CD4-positive, alpha-beta T cell treated with Interleukin-6 for 4 hours (primary cell): ENCODE measurements around the gene SLC25A19.

Source experiments
- DNase-seq: peaks from one replicate; pipeline ENCODE4 v3.0.0-alpha.2; 2020; ENCODE audit warnings: mixed read lengths

The SLC25A19 gene

DNA sequence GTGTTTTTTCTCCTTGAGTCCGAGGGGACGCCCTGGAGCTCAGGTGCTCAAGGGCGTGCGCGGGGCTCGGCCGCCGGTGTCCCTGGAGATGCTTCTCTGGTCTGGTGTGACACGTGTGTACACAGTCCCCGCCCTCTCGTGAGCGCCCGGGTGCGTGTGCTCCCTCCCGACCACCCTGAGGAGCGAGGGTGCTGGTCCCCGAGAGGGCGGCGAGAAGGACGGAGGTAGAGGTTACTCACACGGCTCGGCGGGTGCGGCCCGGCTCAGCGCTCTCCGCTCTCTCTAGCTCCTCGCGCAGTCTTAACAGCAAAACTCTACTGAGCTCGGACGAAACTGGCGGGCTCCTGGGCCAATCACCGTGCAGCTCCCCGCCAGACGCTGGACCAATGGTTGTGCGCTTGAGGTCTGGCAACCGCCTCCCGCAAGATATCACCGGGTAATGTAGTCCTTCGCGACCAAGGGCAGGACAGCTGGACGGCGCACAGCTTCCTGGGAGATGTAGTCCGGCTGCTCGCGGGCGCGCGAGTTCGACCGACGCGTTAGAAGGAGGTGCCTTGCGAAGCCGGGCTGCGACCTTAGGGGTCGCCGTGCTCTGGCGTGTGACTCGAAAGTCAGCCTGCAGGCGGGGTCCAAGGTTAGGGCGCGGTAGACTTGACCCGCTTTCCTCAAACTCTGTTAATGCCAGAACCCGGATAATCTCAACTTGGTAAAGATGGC, at the start of gene SLC25A19:
Gene SLC25A19, minus strand, starts transcription at position 319 of the 717 bp plus-strand sequence. CDS start 2,669 bp downstream, outside the sequence.
- peak; percentile 96 for DNase-seq

DNA sequence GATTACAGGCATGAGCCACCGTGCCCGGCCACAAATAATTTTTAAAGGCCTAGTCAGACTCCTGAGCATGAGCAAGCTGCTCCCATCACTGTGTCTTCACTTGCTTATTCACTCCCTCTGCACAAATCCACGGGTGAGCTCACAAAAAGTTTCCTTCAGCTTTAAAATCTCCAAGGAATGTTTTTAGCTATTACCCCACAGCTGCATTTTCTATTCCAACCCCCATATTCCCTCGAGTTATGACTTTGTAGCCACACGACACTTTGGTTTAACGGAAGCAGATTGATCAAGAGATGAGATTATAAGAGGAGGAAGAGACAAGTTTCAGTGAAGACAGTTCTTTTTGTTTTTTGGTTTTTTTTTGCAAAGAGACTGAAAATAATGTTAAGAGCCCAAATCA, 49.1 kb upstream of the SLC25A19 start:
- DNase-seq, result no peak

DNA sequence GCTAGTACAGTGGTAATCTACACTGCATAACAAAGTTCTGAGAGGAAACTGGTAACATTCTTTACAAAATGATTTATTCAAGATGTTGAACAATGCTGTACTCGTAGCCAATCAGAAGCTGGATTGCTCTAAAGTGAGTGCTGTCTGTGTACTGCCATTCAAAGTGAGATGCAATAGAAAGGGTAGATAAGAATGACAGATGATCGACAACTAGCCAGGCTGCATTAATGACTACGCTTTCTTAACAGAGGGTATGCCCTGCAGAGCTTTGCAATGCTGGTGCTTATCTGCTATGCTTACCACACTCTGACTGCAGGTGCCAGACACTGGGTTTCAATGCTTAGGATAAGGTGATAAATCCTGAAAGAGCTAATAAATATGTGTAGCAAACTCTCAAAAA, 46.1 kb upstream of the SLC25A19 start:
- no peak for DNase-seq

DNA sequence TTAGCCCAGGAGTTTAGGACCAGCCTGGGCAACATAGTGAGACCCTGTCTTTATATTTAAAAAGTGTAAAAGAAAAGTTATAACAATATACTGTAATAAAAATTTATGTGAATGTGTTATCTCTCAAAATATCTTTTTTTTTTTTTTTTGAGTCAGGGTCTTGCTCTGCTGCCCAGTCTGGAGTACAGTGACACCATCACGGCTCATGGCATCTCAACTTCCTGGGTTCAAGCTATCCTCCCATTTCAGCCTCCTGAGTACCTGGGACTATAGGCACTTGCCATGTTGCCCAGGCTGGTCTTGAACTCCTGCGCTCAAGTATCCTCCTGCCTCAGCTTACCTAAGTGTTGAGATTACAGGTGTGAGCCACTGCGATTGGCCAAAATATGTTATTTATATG, 45.5 kb upstream of the SLC25A19 start:
- no peak for DNase-seq

DNA sequence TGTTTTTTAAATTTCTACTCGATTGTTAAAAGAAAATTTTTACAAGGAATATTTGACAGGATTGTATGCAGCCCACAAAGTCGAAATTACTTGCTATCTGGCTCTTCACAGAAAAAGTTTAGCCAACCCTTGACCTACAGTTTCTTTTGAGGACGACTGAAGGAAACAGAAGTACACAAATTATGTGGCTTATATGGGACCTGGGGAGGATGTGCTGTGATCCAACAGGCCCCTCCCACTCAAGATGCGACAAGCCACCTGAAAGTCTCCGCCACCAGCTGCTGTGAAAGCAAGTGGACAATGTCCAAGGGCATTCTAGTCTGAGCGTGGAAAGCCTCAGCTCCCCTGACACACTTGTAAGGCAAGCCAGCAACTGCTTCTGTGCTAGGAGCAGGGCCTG, 42.4 kb upstream of the SLC25A19 start:
- no peak for DNase-seq

DNA sequence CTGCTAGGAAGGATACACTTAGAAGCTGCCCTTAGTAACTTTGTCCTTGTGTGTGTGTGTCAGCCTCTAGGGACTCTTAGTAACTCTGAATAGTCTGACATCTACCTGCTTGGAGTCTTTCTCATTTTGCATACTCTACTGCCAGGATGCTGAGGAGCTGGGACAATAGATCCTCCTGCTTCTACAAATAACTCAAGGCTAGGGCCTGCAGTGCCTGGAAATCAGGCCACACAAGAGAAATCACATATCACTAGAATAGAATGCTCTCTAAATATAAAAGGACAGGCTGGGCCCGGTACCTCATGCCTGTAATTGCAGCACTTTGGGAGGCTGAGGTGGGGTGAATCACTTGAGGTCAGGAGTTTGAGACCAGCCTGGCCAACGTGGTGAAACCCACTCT, 38.5 kb upstream of the SLC25A19 start:
- no peak for DNase-seq

DNA sequence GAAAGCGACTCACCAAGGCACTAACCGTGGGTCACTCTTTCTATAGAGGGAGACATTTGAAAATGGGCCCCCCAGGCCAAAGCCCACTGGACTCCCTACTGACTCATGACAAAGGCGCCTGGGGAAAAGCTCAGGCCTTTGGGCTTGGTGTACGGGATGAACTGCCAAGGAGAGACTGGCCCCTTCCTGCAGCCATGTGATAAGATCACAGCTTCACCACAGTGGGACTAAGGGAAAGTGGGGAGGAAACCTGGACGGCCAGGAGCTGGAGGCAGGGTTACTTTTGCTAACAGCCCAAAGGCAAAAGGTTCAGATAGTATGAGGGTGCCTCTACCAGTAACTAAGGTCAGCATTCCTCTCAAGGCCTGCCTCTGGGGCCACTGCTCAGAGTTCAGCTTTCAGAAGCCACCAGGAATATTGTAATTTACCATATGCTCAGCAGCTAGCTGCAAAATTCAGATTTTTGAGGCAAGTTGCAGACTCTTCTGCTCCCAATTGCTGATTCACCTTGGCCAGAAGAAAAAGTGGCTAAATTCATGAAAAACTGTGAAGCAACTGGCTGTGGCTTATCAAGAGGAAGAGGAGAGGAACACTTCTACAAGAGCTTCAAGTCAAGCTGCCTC, 37.1 kb upstream of the SLC25A19 start:
- DNase-seq, result no peak

DNA sequence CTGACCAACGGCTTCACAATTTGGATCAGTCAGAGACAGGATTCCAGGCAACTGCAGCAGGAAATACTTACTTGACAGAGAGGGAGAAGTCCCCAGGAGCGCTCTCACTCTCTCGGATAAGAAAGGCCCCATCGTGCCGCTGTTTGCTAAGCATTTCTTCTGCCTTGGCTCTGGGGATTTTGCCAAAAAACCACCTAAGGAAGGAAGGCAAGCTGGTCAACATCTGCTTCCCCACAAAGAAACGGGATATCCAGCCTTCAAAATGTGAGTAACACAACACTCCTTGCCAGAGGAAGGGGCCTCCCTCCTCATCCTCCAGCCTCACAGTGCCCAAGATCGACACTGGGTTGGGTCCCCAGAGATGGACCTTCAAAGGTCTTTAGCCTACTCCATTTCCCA, 36.6 kb upstream of the SLC25A19 start:
- DNase-seq, result no peak

DNA sequence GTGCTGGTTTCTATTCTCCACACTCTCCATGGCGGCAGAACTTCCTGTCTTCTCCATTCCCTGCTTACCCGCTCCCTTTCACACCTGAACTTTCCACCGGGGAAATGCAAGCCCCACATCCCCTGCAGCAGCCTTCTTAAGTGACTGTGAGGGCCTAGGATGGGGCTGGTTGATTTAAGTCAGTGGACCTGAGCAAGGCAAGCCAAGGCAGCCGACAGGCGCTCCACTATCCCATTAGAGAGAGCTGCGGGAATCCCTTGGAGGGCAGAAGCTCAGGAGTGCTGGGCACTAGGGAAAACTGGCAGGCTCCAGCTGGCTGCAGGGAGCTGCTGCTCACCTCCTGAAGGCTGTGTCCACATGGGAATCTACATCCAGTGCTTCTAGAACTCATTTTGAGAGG, 36.1 kb upstream of the SLC25A19 start:
- DNase-seq, result no peak

DNA sequence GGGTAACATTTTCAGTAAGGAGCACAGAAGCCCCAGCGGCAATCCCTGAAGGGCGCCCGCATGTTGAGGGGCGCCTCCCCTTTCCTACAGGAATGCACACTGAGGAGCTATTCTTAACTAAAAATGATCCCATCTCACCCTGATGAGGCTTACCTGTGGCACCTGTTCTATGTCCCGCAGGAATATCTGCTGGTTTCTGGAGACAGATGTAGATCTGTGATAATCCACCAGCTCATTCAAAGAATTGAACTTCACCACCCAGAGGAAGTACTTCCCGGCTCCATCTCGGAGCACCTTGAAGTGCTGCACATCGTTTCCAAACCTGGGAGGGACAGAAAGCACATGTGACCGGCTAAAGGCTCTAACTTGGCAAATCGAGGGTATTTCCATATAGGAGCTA, 32.3 kb upstream of the SLC25A19 start:
- DNase-seq, result no peak

DNA sequence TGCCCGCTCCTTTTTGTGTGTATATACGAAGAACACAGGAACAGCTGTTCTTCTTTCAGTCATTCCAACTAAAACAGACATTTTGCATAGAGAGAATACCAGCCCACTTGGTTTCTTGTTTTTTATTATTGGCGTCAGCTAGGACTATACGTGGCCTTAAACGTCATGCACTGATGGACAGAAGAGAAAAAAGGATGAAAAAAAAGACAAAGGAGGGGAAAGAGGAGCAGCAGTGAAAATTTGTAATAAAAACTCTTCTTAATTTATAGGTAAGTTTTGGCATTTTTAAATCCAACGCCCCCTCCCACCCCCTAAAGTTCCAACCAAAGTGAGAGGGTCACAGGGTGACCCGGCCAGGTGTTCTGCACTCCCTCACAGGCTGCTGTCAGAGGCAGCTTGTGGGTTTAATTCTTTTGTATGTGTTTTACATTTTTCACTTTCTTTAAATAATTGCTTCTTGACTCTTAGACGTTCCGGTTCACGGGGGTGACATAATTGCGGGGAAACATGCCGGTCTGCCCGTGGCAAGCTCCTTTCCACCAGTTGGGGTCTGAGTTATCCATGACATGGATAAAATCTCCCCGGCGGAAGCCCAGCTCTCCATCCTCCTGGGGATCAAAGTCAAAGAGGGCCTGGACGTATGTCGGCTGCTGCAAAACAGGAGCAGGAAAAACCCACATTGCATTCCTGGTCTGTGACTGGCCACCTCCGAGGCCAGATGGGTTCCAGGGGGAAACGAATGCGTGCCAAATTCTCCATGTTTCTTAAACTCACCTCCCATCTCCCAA, 30.9 kb upstream of the SLC25A19 start:
- DNase-seq, result no peak

DNA sequence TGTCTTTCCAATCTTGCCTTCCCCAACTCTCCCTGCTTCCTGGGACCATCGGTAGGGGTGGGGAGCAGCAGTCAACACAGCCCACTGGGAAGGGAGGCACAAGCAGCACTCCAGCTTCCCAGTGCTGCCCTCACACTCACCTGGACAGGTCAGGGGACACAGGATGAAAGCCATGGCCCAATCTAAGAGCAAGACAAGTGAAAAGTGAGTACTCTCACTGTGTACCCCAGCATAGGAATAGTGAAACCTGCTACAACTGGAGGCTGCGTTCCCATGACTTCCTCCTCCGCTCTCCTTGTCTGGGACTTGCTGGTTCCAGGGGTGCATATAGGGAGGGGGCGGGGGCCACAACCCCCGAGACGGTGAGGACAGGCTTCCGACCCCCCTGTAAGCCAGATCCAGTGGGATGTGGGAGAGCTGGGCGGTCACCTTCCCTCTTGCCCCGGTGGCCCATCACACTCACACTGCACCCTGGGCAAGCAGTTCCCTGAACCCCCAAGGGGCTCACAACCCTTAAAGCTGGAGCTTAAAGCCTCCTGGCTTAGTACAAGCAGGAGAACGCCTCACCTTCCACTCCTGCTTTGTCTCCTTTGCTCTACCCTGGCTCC, 29.5 kb upstream of the SLC25A19 start:
- DNase-seq, result no peak

DNA sequence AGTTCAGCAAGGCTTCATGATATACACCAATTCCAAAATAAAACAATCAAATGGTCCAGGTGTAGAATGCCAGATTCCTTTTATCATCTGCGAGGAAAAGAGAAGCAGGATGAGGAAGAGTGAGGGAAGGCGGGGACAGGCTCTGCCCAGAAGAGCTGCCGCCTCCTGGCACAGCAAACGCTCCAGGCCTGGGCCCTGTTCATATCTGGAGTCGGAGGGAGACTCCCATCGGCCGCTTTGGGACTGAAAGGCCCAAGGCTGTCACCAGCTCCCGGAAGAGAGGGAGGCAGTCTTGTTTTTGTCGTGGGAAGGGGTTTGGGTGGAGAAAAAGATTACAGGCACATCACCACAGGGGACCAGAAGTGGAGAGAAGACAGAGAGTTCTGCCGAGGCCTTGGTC, 29.0 kb upstream of the SLC25A19 start:
- DNase-seq, result no peak

DNA sequence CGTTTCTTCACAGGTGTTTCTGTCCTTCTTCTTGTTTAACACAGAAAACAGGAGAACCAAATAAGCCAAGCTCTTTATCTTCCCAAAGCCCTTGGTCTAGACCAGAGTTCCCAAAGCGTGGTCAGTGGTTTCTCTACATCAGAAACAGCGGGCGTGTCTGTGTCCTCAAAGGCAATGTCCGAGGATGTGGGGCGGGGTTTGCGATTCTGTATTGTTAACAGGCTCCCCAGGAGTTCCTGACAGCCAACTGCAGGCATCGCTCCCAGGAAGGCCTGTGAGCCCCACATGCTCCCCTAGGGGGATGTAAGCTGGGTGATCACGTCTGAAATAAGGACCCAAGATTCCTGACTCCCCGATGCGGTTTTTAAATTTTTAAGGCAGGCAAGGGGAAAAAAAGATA, 28.4 kb upstream of the SLC25A19 start:
- DNase-seq, result no peak

DNA sequence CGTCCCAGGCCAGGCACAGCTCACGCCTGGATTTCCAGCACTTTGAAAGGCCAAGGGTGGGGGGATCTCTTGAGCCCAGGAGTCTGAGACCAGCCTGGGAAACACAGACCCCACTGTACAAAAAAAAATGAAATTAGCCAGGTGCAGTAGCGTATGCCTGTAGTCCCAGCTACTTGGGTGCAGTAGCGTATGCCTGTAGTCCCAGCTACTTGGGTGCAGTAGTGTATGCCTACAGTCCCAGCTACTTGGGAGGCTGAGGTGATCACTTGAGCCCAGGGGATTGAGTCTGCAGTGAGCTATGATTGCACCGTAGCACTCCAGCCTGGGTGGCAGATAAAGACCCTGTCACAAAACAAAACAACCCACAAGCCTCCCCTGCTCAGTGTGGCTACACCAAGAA, 27.0 kb upstream of the SLC25A19 start:
- no peak for DNase-seq

DNA sequence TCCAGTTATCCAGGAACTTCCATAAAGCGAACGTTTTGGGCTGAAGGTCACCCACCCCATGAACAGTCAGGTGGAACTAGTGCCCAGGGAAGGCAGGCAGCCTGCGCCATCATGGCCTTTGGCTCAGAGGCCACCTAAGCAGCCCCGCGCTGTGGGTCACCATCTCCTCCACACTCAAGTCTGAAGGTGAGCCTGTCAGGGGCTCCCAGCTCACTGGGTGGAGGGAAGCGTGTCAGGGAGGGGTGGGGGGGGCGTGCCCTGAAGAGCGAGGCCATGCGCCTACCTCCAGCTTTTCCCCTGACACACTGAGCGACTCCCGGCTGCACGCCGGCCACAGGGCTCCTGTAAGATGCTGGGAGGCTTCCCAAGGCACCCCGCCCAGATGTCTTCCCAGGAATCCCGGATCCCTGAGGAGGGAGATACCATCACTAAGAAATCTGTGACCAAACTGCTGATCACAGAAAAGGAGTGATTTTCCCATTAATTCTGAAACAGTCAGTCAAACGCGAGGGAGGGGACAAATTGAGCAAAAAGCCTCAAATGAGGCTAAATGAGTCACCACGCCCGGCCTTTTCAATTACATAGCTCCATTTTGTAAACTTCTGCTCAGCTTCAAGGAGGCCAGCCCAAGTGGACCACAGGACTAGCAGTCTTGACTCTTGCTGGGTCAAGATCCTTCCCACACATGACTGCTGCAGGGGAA, 26.5 kb upstream of the SLC25A19 start:
- no peak for DNase-seq

DNA sequence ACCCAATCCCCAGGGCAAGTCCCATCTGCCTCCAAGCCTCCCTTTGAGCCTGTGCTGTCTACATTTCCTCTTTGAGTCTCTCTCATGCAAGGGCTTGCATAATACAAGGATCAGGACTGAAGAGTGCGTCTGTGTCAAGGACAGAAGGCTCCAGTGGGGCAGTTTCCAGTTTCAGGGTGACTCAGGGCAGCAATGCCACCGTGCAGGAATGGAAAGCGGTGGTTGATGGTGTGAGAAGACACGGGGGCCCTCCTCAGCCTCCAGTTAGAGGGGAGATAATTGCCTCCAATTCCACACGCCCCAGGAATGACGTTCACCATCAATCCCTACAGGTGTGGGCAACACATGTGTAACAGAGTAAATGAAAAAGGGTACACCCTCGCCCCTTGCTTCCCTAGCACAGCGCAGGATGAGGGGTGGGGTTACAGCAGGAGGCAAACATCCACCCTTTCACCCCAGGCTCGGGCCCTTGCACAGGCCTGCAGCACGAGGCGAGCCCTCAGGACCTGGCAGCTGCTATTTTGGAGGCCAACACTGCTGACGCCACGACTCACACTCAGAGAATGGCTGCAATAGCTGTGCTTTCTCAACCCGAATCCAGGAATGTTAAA, 24.8 kb upstream of the SLC25A19 start:
- DNase-seq, result no peak

DNA sequence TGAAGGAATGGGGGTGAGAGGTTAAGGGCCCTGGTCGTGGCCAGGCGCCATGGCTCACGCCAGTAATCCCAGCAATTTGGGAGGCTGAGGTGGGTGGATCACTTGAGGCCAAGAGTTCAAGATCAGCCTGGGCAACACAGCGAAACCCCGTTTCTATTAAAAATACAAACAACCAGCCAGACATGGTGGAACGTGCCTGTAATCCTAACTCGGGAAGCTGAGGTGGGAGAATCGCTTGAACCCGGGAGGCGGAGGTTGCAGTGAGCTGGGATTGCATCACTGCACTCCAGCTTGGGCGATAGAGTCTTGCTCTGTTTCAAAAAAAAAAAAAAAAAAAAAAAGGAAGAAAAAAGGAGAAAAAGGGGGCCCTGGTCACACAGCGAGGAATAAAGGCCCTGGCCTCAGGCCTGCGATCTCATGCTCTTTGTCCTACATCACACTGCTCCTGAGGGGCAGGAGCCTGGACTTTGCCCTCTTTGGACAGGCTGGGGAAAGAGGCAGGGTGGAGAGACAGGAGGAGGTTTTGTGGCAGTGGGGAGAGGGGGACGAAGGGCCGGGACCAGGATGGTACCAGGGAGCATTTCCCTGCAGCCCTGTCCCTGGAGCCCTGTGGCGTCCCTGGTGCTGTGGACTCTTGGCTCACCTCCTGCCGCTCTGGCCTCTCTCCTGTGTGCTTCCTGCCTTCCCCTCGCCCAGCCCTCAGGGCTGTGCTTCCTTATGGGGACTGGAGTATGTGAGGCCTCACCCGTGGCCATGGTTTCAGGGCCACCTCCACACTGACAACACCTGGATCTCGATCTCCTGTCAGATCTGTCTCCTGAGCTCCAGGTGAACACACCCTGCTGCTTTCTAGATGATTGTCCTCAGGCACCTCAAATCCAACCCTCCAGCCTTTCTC, 19.7 kb upstream of the SLC25A19 start:
- no peak for DNase-seq

DNA sequence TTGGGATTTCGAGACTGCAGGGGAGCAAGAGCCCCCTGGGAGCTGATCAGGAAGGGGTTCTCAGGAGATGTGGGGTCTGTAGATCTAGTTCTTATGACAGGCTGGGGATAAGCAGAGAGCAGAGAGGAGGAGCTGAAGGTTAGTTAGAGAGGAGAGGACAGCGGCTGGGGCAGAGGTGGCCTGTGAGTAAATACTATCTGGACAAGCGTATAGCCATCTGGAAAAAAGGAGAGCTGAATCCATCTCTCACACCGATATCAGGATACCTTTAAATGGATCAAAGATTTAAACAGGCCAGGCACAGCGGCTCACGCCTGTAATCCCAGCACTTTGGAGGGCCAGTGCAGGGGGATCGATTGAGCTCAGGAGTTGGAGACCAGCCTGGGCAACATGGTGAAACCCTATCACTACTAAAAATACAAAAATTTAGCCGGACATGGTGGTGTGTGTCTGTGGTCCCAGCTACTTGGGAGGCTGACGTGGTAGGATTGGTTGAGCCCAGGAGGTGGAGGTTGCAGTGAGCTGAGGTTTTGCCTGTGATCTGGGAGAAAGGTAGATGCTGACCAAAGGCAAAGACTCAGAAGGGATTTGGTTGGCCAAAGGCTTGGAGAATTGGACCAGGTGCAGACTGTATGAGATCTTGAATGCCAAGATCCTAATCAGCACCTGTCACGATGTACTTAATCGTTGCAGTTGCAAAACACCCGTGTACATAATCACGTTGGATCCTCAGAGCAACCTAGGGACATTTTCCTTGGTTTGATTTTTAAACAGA, 18.9 kb upstream of the SLC25A19 start:
- no peak for DNase-seq

DNA sequence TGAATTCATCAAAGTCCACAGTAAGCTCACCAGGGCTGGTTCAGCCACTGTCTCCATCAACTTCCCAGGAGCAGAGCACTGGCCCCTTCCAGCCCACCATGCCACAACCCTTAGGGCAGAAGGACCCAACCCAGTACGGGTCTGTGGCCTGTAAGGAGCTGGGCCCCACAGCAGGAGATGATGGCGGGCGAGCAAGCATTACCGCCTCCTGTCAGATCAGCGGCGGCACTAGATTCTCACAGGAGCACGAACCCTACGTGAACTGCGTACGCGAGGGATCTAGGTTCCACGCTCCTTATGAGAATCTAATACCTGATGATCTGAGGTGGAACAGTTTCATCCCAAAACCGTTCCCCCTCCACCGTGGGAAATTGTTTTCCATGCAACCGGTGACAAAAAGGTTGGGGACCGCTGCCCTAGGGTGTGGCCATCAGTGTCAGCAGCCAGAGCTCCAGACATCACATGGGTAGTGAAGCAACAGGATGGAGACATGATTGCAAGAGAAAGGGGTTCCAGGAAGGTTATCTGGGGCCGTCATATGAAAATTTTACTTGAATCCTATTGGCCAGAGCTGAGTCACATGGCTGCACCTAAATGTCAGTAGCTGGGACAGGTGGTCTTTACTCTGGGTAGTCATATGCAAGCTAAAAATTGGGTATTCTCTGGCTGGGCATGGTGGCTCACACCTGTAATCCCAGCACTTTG, 12.4 kb upstream of the SLC25A19 start:
- DNase-seq, result no peak
